Activated naive CD8-positive, alpha-beta T cell treated with anti-CD3 and anti-CD28 coated beads, Interleukin-2, amount 50 U/mL, for 16 hours (primary cell): ENCODE measurements around the gene TWSG1.
"Not testable (repeated sequence)": the region's sequence is repeated elsewhere in the genome, so short reads cannot be mapped to it uniquely, and the experiment has no call there.

Experiments
- DNase-seq: peaks from one replicate; pipeline ENCODE4 v3.0.0-alpha.2; 2020; ENCODE audit warnings: low read depth, low spot score

The TWSG1 gene

DNA sequence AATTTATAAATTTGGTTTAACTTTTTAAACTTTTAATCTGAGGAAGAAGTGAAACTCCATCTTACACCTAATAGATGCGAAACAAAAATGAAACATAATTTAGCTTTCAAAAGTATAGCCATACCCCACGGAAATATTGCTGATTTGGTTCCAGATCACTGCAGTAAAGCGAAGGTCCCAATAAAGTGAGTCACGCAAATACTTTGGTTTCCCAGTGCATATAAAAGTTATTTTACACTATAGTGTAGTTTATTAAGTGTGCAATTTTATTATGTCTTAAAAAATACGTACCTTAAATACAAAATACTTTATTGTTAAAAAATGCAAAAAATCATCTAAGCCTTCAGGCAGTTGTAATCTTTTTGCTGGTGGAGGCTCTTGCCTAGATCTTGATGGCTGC is 55.1 kb downstream of the TWSG1 start:
- no peak for DNase-seq

DNA sequence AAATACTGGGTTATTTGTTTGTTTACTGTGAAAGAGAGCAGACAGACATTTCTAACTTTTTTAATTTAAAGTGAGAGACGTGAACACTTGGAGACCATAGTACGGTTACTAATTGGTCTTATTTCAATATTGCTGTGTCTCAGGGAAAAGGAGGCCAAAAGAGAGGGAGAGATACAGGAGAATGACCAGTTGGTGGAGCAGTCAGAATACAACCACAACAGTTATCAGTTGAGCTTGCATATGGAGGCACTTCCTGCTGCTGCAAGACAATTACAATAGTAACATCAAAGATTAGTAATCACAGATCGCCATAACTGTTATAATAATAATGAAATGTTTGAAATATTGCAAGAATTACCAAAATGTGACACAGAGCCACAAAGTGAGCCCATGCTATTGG is 58.2 kb downstream of the TWSG1 start:
- no peak for DNase-seq

DNA sequence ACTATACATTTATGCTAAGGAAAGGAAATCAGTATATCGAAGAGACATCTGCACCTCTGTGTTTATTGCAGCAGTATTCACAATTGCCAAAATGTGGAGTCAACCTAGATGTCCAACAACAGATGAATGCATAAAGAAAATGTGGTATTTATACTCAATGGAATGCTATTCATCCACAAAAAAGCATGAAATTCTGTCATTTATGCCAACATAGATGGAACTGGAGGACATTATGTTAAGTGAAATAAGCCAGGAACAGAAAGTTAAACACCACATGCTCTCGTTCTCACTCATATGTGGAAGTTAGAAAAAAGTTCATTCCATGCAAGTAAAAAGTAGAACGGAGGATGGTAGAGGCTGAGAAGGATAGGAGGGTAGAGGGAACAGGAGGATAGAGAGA is 59.5 kb downstream of the TWSG1 start:
- no peak for DNase-seq

DNA sequence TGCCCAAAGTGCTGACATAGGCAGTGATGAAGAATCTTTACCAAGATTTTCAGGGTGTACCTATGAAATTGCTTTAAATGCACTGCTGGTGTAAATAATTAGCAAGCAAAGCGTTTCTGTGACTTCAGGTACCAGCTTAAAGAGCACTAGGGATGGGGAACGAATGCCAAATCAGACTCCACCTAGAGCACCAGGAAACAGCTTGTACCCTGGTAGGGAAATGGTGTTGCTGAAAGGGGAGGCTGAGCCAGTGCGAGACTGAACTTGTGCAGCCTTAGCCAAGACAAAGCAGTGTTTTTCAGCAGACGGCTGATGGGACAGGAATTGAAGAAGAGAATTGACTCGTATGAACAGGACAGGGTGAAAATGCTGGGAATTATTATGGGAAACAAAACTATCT is 65.6 kb downstream of the TWSG1 start:
- DNase-seq, result no peak

DNA sequence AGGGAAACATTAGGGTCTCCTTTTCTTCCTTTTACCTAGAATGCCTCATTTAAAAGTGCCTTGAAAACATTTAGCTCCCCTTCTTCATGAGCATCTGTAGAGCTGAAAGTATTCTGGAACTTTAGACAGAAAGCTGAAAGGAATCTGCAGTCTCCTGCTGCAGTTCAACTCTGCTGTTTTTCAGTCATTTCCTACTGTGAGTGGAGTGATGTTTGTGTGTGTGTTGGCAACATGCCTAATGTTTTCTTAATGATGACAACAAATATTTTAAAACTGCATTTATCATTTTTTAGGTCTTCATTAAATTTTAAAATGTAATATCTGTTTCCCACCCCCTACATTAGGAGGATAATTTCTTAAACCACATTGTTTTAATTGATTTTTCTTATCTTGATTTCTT is 66.6 kb downstream of the TWSG1 start:
- DNase-seq, result no peak

DNA sequence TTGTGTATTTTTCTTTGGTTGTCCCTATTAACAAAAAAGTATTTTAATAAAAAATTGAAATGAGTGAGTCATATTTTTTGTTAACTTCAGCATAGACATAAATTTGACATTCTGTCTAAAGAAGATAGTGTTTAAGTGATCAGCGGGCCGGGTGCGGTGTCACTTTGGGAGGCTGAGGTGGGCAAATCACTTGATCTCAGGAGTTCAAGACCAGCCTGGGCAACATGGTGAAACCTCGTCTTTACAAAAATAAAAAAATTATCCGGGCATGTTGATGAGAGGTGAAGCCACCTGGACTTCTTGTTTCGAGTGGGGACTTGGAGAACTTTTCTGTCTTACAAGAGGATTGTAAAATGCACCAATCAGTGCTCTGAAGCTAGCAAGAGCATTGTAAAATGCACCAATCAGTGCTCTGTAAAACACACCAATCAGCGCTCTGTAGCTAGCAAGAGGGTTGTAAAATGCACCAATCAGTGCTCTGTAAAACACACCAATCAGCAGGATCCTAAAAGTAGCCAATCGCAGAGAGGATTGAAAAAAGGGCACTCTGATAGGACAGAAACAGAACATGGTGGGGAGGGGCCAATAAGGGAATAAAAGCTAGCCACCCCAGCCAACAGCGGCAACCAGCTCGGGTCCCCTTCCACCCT is 67.9 kb downstream of the TWSG1 start:
- DNase-seq, result not testable (repeated sequence)

DNA sequence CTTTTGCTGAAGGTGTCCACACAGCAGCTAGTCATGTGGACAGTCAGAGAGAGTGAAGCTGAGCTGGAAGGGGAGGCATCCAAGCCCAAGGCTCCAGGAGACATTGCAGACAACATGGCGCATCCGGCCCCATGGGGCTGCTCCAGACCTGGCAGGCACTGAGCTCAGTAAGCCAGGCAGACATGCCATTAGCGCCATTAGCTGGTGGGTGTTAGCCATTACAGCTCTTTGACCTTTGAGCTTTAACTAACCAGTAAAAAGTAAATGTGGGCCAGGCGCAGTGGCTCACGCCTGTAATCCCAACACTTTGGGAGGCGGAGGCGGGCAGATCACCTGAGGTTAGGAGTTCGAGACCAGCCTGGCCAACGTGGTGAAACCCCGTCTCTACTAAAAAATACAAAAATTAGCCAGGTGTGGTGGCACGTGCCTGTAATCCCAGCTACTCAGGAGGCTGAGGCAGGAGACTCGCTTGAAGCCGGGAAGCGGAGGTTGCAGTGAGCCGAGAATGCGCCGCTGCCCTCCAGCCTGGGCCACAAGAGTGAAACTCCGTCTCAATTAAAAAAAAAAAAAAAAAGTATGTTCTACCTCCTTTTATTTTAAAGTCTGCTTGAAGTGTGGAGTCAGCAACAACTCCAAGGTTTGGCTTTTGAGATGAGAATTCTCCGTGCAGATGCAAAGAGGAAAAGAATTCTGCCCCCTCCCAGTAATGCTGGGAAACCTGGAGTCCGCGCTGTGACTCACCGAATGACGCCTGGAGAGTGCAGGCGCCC is 69.4 kb downstream of the TWSG1 start:
- DNase-seq, result no peak

DNA sequence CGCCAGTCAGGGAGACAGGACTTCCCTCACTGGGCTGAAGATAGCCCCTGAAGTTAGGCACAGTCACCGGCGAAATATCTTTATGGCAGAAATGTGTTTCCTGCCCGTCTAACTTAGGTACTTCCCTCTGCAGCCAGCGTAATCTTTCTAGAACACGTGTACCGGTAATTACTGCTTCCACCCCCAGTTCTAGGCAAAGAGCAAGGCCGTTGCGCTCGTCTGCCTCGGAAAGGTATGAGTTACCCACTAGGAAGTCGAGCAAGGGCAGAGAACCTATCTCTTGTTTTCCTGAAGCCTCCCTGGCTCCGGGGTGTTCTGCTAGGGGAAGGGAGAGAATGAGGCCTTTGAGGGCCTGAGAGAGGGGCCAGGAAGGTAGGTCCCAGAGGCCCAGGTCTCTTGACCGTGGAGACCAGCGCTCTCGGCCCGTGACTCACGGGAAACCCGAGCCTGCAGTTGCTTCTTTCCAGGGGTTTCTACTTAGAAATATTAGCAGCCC is 70.0 kb downstream of the TWSG1 start:
- DNase-seq, result no peak

DNA sequence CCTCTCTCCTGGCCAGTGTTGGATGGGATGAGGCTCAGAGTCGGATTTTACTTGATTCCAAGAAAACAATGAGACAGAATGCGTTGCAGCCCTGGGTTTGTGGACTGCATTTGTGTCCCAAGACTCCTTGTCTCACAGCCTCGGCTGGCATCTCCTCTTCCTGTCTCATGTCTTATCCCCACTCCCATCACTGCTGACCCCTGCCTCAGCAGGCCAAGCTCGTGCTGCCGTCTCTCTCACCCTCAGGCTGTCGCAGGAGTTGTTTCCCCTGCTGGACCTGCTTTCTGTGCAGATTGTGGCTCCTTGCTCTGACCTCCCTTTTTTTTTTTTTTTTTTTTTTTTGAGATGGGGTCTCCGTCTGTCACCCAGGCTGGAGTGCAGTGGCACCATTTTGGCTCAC is 70.6 kb downstream of the TWSG1 start:
- DNase-seq, result no peak

DNA sequence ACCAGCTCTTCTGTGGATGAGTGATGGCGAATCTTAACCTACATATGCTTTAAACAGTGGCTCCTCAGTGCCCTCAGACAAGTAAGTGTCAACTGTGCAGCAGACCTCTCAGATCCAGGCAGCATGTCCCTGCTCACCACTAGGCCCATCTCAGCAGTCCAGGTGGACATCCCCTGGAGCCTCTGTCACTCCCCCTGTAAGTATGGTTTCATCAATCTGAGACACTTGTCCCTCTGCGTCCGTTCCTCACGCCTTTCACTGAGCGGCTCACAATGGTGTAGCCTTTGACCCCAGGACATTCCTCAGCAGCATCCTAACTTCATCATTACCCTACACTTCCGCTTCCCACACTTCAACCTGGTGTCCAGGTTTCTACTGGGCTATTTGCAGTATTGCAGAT is 71.4 kb downstream of the TWSG1 start:
- DNase-seq, result no peak

DNA sequence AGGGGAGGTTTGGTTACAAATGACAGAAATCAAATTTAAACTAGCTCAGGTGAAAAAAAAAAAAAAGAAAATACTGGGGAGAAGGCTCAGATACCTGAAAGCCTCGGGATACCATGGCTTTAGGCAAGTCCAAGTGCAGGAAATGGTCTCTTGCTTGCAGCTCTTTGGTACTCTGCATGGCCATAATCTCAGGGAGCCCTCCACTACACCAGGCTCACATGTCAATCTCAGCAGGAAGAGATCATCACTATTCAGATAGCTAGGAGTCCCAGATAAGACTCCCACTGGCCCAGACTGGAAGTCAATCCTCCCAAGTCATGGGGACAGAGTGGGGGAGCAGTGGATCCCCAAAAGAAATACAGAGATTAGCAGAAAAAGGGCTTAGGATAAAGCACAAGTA is 75.9 kb downstream of the TWSG1 start:
- no peak for DNase-seq

DNA sequence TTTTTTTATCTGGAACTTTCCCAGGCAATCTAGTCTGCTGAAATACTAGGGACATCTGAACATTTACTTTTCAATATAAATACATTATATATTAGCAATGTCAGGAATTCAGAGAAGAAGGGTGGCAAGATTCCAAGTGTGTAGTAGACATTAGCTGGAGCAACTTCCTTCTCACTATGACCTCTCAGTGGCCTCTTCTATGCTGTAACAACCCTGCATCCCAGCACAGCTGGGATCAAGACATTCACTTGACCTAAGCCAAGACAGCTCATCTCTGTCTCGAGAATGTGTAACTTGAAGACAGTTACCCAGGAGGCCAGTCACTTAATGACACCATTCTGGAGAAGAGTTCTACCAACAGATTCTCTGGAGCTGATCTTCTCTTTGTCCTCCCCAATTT is 79.0 kb downstream of the TWSG1 start:
- no peak for DNase-seq

DNA sequence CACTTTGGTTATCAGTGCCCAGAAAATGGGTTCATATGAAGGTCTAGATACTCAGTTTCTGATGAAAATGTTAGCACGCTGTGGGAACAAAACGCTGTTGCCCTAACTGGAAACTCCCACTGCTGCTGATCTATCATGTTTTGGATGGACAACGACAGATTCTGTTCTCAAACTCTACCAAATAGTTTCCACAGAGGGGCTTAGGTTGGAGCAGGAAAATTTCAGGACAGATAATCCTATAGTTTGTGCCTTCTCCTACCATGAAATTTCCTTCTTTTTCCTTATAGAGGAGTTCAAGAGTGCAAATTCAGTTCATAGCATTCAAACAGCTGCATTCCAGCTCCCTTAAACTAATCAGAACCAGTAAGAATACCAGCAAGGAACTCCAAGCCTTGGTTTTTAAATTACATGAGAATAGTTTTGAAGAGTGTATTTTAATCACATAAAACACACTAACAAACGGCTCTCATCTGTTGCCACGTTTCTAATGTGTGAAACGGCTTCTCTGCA is 82.0 kb downstream of the TWSG1 start:
- DNase-seq, result no peak

DNA sequence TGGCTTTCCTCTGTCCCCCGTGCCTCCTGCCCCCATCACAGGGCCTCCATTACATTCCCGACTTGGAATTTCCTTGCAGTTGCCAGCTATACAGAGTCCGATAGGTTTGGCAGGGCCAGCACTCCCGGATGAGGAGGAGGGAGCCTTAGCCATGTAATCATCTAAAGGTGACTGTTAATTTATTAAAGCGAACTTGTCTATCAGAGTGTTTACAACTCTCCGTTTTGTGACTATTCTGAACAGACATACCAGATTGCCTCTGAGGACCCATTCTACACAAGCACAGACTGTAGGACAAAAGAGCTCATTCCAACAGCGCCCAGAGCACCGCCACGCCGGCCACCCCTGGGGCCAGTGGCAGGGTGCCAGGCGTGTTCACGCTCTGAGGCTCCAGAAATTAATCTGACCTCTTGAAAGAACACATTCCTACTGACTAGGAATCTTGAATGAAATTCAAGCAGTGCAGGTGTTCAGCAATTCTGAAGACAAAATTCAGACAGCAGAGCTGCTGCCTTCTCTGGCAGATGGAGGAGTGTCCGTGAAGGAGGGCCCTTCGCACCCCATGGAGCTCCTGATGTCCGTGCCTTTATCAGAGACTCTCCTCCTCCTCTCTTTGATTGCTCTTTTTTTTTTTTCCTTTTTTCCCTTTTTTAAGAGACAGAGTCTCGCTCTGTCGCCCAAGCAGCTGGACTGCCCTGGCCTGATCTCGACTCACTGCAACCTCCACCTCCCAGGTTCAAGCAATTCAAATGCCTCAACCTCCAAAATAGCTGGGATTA is 82.7 kb downstream of the TWSG1 start:
- DNase-seq, result no peak

DNA sequence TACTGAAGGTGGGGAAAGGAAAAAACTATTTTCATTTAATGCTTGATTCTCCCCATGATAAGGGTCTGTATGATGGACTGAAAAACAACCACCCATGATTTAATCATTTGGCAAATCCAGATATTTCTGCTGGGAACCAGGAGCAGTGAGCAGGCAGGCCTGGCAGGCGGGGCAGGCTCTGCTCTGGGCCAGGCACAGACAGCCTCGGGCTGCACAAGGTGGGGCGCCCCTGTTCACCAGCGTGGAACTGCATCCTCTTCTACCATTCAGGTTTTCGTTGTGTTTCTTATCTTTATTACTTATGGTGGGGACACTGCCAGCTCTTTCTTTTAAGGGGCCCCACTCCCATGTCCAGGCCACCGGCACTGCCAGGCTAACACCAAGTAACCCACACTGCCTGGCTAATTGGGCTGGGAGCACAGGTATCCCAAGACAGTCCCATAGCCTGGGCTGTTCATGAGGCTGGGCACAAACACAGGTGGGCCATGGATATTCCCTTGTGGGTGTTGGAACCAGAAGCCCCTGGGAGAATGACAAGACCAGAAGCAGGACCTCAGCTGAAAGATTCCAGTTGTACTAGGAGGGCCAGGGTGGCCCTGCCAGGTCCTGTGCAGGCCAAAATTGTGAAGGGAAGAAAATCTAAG is 83.6 kb downstream of the TWSG1 start:
- no peak for DNase-seq

DNA sequence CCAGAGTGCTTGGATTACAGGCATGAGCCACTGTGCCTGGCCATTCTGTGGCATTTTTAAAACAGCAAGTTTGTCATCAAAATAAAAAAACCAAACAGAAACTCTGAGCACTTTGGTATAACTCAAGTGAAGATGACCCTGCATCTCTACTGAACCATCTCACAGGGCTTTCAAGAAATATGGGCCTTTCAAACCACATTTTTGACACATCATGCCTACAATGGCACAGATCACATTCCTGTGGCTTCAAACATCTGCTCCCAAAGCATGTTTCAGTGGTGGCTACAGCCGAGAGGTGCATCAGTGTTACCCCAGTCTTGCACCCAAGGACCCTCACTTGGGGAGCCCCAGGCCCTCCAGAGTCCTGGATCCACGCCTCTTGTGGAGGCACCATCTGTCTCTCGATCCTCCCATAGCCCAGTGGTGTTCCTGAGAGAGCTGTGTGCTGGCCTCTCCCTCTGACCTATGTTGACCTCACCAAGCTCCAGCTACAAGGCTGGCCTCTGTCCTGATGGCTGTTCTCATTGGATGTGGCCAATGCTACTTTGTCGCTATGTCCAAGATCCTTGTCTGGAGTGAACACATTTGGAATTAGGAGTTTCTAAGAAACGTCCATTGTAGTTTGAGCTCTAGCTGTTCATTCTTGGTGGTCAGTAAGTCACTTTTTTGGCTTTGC is 85.5 kb downstream of the TWSG1 start:
- no peak for DNase-seq

DNA sequence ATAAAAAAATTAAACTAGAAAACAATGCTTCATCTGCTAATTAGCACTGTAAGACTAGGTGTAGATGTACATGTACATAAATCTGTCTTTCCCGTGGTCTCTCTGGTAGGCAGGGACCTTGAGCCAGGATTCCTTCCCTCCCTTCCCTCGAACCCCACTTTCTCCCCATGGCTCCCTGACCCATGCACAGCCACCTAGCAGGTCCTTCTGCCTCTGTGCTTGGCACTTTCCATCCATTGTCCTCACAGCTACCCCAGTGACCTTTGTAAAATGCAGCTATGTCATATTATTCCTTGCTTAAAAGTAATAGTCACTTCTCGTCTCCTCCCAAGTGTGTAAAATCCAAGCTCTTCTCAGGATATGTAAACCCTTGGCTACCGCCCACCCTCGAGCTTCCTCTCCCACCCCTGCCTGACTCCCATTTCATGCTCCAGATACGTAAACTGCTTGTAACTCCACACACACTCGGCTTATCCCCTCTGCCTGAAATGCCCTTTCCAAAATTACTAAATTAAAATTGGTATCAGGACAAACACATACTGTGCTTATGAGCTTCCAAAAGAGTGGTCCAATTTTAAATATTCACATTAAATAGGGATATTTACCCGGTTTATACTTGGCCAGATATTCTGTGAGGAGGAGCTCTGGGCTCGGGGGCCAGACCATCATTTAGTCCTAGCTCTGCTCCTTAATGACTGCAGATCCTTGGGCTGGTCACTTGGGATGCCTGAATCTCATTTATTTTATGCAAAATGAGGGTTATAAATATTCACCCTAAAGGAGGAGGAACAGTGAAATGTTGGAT is 86.7 kb downstream of the TWSG1 start:
- no peak for DNase-seq

DNA sequence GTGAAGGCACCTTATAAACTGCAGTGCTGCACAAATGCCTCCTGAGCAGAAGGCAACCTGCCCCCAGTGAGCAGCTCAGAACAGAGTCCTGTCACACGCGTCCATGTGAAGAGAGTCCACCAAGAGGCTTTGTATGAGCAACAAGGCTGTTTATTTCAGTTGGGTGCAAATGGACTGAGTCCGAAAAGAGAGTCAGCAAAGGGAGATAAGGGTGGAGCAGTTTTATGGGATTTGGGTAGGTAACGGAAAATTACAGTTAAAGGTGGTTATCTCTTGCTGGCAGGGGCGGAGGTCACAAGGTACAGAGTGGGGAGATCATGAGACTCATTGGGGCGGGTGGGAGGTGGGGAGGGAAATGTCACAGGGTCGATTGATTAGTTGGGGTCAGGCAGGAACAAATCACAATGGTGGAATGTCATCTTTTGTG is 87.3 kb downstream of the TWSG1 start:
- DNase-seq, result no peak

DNA sequence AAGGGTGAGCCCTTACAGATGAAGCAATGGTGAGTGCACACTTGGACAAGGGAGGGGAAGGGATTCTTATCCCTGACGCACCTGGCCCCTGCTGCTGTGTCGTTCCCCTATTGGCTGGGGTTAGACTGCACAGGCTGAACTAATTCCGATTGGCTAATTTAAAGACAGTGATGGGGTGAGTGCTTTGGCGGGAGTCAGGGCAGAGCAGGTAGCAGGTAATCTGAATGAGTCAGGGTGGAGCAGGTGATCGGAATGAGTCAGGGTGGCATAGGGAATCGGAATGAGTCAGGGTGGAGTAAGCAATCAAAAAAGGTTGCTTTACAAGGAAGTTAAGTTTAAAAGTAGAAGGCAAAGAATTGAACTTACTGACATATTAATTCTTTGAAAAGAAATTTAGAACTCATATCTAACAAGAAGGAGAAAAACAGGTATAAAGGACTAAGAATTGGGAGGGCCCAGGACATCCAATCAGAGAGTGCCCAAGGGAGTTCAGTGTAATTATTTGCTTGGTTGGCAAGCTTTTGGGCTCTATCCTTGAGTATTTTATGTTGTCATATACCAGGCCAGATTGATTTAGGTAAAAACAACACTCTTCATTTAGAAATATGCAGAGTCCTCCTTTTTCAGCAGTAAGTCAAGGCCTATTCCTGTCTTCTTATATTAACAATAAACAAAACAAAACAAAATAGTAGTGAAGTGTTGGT is 88.4 kb downstream of the TWSG1 start:
- no peak for DNase-seq

DNA sequence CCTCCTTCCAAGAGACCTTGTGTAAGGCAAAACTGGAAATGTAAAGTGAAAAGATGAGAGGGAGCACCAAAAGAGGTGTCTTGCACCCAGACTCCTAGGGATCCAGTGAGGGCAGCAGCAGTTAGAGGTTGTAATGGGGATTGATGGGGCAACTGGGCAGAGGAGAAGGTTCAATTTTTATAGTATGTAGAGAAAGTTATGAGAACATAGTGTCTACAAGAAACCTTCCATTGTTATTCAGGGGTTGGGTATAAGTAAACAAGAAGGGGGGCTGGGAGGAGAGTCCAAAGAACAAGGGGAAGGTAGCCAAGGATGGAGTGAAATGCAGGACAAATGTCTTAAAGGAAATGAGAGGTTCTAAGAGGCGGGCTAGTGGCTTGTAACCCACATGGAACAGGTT is 89.1 kb downstream of the TWSG1 start:
- DNase-seq, result not testable (repeated sequence)
